Measurements from ENCODE around the gene TOMM40L.

GRCh38 chr1:161188381-161188780, 37.5 kb upstream of the TOMM40L start:
- no peak for TF ChIP-seq YY1 (IDR thresholded peaks at IDR 0.05; ENCODE audit: insufficient read depth, insufficient read length)
- no peak for TF ChIP-seq ZNF274 (IDR thresholded peaks at IDR 0.05; ENCODE audit: low read depth, low read length)
- TF ChIP-seq SUZ12 (IDR thresholded peaks at IDR 0.05; ENCODE audit: extremely low read depth, insufficient read depth, insufficient read length): no peak
